Mononuclear cell (primary cell): ENCODE results near the gene KMO. TPM values are rescaled to one million over a fixed set of nuclear protein-coding genes. Genes with fewer than 3 reads are reported as not detected.

Experiments
- H3K27me3 ChIP-seq: 2 replicates; pipeline ENCODE4 v1.6.0; 2011; ENCODE audit warnings: low read length, control low read depth; ENCODE audit not compliant: insufficient read depth
- H3K4me1 ChIP-seq: 2 replicates; pipeline ENCODE4 v1.5.1; 2011; ENCODE audit warnings: mild to moderate bottlenecking, low read length, control low read depth; ENCODE audit not compliant: insufficient read depth
- H3K4me3 ChIP-seq: 2 replicates; pipeline ENCODE4 v1.5.1; 2011; ENCODE audit warnings: mild to moderate bottlenecking, low read length, moderate library complexity
- H3K9me3 ChIP-seq: 2 replicates; pipeline ENCODE4 v1.5.1; 2011; ENCODE audit warnings: low read depth, mild to moderate bottlenecking, control low read depth, low read length
- total RNA-seq: library from RNA; depleted of rRNA; stranded (reverse); fragments of >200 nt; gene quantifications from one replicate; pipeline ENCODE4 v1.2.3, GENCODE V29; 2012

KMO gene
- total RNA-seq, 1 donor, result 3.9 TPM

DNA sequence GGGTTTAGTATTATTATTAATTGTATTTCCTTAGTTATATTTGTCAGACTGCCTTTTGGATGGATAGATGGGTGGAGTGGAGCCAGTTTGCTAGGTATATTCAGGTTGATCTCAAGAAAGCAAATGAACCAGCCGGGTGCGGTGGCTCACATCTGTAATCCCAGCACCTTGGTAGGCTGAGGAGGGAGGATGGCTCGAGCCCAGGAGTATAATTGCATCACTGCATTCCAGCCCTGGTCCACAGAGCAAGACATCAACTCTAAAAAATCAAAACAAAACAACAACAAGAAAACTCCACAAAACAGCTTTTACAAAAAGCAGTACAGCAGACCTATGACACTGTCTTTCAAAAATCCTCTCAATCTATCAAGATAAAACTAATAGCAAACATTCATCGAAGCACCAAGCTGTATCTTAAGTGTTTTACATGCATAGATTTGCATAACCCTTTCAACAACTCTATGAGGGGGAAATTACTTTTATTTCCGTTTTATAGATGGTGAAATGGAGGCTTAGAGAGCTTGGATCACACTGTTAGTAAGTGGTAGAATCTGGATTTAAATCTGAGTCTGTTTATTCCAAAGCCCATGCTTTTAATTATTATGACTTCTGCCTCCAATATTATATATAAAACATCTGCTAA lies 25.5 kb downstream of the KMO start:
- Histone ChIP-seq H3K4me1 (peaks cover 22% of the 10 kb centered on the region), H3K27me3 (no peaks in the 10 kb centered on the region), H3K4me3 (no peak overlapping the region), H3K9me3 (no peaks in the 10 kb centered on the region)

DNA sequence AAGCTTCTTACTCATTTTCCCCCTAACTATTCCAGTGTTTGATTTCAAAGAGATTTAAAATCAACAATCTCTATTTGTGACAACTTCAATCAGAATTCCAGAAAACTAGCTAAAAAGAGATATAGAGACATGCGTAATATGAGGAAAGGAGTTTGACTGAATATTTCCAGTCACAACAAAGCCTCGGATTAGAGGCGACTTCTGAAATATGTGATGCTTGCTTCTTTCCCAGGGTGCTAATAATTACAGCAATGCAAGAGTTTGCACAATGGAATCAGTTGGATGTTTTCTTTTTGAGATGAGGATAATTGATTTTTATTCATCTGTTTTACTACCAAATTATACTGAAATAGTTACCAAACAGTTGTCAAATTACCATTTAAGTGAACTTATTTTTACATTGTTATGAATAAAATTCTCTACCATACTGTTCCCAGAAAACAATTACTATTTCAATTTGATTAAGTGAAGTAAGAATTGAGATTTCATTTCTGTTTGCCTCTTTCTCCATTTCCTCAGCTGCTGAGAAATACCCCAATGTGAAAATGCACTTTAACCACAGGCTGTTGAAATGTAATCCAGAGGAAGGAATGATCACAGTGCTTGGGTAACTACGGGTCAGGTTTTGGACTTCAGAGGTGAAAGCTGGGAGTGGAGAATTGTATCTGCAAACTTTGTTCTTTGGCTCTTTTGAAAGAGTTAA lies 28.1 kb downstream of the KMO start:
- H3K27me3 ChIP-seq, result no peaks in the 10 kb centered on the region
- H3K4me3 ChIP-seq, result no peak overlapping the region
- no peaks in the 10 kb centered on the region for H3K9me3 ChIP-seq
- H3K4me1 ChIP-seq, result peaks cover 15% of the 10 kb centered on the region

DNA sequence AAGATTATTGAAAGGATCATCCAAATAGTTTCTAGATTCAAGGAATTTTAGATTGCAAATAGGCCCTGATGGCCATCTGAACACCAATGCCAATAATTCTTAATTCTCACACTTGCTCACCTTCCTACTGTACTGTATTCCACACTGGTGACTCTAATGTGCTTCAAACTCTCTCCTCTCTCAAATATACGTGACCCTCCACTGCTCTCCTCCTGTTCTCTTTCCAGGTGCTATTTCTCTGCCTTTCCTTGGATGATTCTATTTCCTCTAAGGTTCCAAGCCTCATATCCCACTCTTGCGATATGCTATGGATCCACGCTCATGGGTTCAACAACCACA lies 28.6 kb downstream of the KMO start:
- Histone ChIP-seq H3K27me3 (no peaks in the 10 kb centered on the region), H3K4me3 (no peak overlapping the region), H3K9me3 (no peaks in the 10 kb centered on the region), H3K4me1 (peaks cover 15% of the 10 kb centered on the region)

DNA sequence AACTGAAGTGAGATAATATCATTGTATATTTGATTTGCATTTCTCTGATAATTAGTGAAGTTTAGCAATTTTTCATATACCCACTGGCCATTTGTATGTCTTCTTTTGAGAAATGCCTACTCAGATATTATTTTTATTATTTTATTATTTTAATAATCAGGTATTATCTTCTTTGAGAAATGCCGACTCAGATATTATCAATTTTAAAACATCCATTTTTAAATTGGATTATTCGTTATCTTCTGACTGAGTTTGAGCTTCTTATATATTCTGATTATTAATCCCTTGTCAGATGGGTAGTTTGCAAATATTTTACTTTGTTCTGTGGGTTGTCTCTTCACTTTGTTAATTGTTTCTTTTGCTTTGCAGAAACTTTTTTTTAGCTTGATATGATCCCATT lies 37.7 kb downstream of the KMO start:
- Histone ChIP-seq H3K4me1 (no peaks in the 10 kb centered on the region), H3K9me3 (no peaks in the 10 kb centered on the region), H3K4me3 (no peak overlapping the region), H3K27me3 (no peaks in the 10 kb centered on the region)

DNA sequence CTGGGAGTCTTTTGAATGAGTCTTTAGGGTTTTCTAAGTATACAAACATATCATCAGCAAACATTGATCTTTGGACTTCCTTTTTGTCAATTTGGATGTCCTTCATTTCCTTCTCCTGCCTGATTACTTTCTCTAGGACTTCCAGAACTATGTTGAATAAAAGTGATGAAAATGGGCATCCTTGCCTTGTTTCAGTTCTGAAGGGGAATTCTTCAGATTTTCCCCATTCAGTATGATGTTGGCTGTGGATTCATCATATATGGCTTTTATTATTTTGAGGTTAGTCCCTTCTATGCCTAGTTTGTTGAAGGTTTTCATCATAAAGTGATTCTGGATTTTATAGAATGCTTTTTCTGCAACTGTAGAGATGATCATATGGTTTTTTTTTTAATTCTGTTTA lies 42.0 kb downstream of the KMO start:
- Histone ChIP-seq H3K27me3 (no peaks in the 10 kb centered on the region), H3K4me1 (no peaks in the 10 kb centered on the region), H3K9me3 (peaks cover 14% of the 10 kb centered on the region), H3K4me3 (no peak overlapping the region)

DNA sequence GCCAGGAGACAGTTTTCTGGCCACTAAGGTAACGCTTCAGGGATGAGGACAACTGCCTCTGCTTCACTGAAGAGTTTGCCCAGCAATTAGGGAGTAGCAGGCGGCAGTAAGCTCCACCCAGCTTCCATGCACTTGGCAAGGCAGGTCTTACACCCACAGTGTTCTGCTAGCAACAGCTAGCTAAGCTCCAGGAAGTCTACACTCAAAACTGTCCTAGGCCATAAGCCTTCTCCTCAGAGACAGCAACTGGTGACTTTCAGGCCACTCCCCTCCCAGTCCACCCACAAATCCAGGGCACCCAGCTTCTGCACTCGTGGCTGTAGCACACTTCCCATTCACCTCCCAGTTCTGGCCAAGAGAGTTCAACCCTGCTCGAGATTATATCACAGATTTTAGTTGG lies 47.3 kb downstream of the KMO start:
- Histone ChIP-seq H3K27me3 (no peaks in the 10 kb centered on the region), H3K4me1 (no peaks in the 10 kb centered on the region), H3K9me3 (peaks cover 14% of the 10 kb centered on the region), H3K4me3 (no peak overlapping the region)

DNA sequence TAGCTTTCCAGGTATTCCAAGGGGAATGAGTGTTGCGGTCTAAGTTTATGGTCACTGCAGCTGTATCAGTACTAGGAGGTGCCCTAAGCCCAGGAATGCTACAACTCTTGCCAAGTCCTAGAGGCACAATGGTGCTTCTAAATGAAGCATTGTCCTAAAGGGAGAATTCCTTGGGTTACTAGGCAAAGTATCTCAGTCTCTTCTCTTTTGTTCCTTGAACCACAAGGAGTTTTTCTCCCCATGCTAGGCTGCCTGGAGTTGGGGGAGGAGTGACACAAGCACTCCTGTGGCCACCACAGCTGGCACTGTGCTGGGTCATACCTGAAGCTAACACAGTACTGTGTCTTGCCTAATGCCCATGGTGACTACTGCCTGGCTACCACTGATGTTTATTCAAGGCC lies 50.7 kb downstream of the KMO start:
- Histone ChIP-seq H3K27me3 (no peaks in the 10 kb centered on the region), H3K4me3 (no peak overlapping the region), H3K4me1 (no peaks in the 10 kb centered on the region), H3K9me3 (no peaks in the 10 kb centered on the region)

DNA sequence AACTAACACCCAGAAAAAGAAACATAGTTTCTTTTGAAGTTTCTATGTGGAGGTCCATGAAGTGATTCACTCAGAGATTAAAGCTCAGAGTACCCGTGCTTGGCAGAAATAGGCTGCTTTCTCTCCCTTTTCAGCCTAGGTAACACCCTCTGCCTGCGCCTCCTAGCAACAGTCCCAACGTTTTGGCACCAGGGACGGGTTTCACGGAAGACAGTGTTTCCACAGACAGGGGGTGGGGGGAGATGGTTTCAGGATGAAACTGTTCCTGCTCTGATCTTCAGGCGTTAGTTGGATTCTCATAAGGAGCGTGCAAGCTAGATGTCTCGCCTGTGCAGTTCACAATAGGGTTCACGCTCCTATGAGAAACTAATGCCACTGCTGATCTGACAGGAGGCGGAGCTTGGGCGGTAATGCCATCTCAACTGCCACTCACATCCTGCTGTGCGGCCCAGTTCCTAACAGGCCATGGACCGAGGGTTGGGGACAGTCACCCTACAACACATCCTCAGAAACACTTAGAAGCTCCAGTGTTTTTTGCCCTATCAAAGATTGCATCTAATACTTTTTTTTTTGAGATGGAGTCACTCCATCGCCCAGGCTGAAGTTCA lies 54.8 kb downstream of the KMO start:
- no peaks in the 10 kb centered on the region for H3K9me3 ChIP-seq
- H3K4me1 ChIP-seq, result no peaks in the 10 kb centered on the region
- no peak overlapping the region for H3K4me3 ChIP-seq
- no peaks in the 10 kb centered on the region for H3K27me3 ChIP-seq

DNA sequence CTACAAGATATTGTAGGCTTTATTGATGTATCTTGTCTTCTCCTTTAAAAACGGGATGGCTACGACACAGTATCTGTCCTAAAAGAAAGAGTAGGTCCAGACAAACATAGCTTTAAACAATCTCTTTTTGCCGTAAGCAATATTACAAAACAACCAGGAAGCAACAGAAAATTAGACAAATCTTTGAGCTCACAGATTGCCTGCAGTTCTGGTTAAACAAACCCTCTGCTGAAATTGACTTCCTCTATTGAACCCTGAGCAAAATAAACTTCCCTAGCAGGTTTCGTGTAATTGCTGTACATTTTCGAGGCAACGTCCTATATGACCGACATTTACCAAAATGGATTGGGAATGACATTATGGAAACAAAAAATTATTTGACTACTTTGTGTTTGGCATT lies 57.3 kb downstream of the KMO start:
- H3K4me1 ChIP-seq, result no peaks in the 10 kb centered on the region
- H3K4me3 ChIP-seq, result no peak overlapping the region
- H3K9me3 ChIP-seq, result no peaks in the 10 kb centered on the region
- no peaks in the 10 kb centered on the region for H3K27me3 ChIP-seq

DNA sequence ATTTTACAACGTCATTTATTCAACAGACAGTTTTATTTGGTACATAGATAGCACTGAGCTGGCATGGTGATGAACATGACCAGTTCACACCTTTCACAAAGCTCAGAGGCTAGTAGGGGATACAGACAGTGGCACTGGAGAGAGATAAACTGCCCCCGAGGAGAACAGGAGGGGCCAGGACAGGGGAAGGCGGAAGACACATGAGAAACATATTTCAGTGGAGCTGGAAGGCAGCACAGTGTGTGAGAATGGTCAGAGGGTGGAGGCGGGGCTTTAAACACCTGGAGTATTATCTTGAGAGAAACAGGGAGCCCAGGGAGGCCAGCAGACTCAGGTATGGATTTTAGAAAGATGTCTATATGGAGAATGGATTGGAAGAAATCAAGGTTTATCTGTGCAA lies 58.5 kb downstream of the KMO start:
- Histone ChIP-seq H3K4me1 (no peaks in the 10 kb centered on the region), H3K4me3 (no peak overlapping the region), H3K9me3 (no peaks in the 10 kb centered on the region), H3K27me3 (no peaks in the 10 kb centered on the region)

DNA sequence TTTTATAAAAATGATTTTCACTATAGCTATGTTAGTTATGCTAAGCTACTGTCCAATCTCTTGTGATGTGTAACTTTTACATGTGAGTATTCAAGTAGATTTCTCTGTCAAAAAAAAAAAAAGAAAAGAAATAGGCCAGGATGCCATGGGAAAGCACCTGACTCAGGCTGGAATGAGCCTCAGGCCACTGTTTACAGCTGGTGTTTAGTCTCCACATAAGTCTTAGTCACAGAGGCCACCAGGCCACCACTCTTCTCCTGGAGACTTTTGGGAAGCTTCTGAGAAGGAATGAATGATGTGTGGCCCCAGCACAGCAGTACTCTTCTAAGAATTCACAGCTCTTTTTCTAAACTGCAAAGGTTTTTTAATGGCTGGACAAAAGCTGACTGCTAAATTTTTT lies 59.1 kb downstream of the KMO start:
- no peaks in the 10 kb centered on the region for H3K27me3 ChIP-seq
- no peaks in the 10 kb centered on the region for H3K9me3 ChIP-seq
- H3K4me3 ChIP-seq, result no peak overlapping the region
- no peaks in the 10 kb centered on the region for H3K4me1 ChIP-seq

DNA sequence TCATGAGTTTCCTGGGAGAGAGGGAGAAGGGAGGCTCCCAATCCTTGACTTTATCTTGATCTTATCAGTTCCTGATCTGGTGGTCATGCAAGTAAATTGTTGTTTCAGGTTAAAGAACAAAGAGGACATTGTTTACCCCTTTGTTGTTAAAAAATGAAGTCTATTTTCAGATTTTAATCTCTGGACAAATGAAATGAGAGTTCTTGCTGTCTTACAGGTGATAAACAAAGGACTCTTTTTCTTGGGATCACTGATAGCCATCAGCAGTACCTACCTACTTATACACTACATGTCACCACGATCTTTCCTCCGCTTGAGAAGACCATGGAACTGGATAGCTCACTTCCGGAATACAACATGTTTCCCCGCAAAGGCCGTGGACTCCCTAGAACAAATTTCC lies 59.6 kb downstream of the KMO start:
- Histone ChIP-seq H3K4me3 (no peak overlapping the region), H3K27me3 (no peaks in the 10 kb centered on the region), H3K4me1 (no peaks in the 10 kb centered on the region), H3K9me3 (no peaks in the 10 kb centered on the region)

DNA sequence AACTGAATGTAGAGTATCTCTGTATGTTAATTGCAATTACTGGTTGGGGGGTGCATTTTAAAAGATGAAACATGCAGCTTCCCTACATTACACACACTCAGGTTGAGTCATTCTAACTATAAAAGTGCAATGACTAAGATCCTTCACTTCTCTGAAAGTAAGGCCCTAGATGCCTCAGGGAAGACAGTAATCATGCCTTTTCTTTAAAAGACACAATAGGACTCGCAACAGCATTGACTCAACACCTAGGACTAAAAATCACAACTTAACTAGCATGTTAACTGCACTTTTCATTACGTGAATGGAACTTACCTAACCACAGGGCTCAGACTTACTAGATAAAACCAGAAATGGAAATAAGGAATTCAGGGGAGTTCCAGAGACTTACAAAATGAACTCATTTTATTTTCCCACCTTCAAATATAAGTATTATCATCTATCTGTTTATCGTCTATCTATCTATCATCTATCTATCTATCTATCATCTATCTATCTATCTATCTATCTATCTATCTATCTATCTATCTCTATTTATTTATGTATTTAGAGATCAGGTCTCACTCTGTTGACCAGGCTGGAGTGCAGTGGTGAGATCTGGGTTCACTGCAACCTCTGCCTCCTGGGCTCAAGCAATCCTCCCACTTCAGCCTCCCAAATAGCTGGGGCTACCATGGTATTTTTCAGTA lies 60.2 kb downstream of the KMO start:
- Histone ChIP-seq H3K9me3 (no peaks in the 10 kb centered on the region), H3K4me1 (no peaks in the 10 kb centered on the region), H3K4me3 (no peak overlapping the region), H3K27me3 (no peaks in the 10 kb centered on the region)

DNA sequence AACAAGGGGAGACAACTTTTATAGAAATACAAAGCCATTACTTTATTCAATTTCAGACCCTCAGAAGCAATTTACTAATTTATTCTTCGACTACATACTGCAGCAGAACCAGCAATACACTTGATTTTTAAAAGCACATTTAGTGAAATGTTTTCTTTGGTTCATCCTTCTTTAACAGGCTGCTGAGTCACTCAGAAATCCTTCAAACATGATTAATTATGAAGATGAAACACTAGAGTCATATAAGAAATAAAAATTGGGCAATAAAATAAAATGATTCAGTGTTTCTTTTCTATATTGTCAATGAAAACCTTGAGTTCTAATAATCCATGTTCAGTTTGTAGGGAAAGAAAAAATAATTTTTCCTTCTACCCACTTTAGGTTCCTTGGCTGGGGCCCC lies 61.0 kb downstream of the KMO start:
- Histone ChIP-seq H3K4me1 (no peaks in the 10 kb centered on the region), H3K4me3 (no peak overlapping the region), H3K27me3 (no peaks in the 10 kb centered on the region), H3K9me3 (no peaks in the 10 kb centered on the region)

DNA sequence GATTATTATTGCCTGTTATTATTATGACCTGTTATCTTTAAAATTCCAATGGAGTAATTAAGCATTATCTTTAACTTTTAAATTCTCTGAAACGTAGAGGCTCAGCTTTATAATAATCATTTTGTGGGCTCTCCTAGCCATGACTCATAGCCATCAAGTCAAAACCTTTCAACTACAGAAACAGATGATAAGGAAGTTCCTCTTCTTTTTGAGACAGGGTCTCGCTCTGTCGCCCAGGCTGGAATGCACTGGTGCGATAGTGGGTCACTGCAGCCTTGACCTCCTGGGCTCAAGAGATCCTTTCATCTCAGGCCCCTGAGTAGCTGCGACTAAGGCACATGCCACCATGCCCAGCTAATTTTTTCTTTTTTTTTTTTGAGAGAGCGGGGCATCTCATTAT lies 64.5 kb downstream of the KMO start:
- Histone ChIP-seq H3K4me1 (peaks cover 5% of the 10 kb centered on the region), H3K9me3 (no peaks in the 10 kb centered on the region), H3K4me3 (no peak overlapping the region), H3K27me3 (no peaks in the 10 kb centered on the region)
